MCF 10A (cell line): ENCODE data around the gene TBC1D10B. TPM values are rescaled to one million over a fixed set of nuclear protein-coding genes. Genes with fewer than 3 reads are reported as not detected.

Experiments used
- BruUV-seq: library from RNA; stranded (reverse); fragments of 400-500 nt; replicated peaks from 2 replicates; lab custom pipeline; 2021; lab: Mats Ljungman, UMichigan
- CTCF ChIA-PET: fragments of 300-600 bp; sonication (Branson Sonifier 250); formaldehyde crosslinking; extraction: SDS; loops from one replicate; lab custom pipeline; 2021; ENCODE audit warnings: antibody characterized with exemption, inconsistent platforms; lab: Yijun Ruan, JAX
- POLR2A ChIA-PET: fragments of 300-600, 350-650 bp; sonication (Branson Sonifier 250); formaldehyde crosslinking; extraction: SDS; loops from one replicate; lab custom pipeline; 2020; ENCODE audit warnings: antibody characterized with exemption, inconsistent platforms; lab: Yijun Ruan, JAX
- DNase-seq: peaks from one replicate; pipeline ENCODE4 v3.0.0-alpha.2; 2018; ENCODE audit not compliant: unreplicated experiment
- H3K27ac Mint-ChIP-seq: one replicate; pipeline ENCODE4 v1.8.0; 2022; ENCODE audit warnings: mild to moderate bottlenecking, low read depth, mixed read lengths; ENCODE audit not compliant: unreplicated experiment
- H3K27me3 Mint-ChIP-seq: one replicate; pipeline ENCODE4 v1.8.0; 2022; ENCODE audit warnings: mixed read lengths; ENCODE audit not compliant: insufficient read depth, unreplicated experiment
- H3K36me3 Mint-ChIP-seq: one replicate; pipeline ENCODE4 v1.8.0; 2022; ENCODE audit warnings: mild to moderate bottlenecking, moderate library complexity, mixed read lengths; ENCODE audit not compliant: insufficient read depth, unreplicated experiment
- H3K4me1 Mint-ChIP-seq: one replicate; pipeline ENCODE4 v1.8.0; 2022; ENCODE audit warnings: mixed read lengths; ENCODE audit not compliant: insufficient read depth, unreplicated experiment
- H3K4me3 Mint-ChIP-seq: one replicate; pipeline ENCODE4 v1.8.0; 2022; ENCODE audit warnings: mild to moderate bottlenecking, moderate library complexity, mixed read lengths; ENCODE audit not compliant: unreplicated experiment
- H3K9me3 Mint-ChIP-seq: one replicate; pipeline ENCODE4 v1.8.0; 2022; ENCODE audit warnings: mixed read lengths; ENCODE audit not compliant: unreplicated experiment
- CTCF ChIP-seq: fragments of 200-600 bp; IDR thresholded peaks from one replicate; pipeline ENCODE4 v1.8.0; 2022; ENCODE audit warnings: antibody characterized with exemption, mild to moderate bottlenecking; ENCODE audit not compliant: unreplicated experiment
- intact Hi-C: fragments of 100-400 bp; cut with micrococcal nuclease; formaldehyde crosslinking; loops from 2 replicates; pipeline ENCODE4 v1.14.1; 2022
- total RNA-seq: library from RNA; stranded (reverse); gene quantifications from 2 replicates; pipeline ENCODE4 v1.2.3, GENCODE V29; 2022

The TBC1D10B gene
- total RNA-seq, 1 experiment from 2014 or later: 48.0 TPM

DNA sequence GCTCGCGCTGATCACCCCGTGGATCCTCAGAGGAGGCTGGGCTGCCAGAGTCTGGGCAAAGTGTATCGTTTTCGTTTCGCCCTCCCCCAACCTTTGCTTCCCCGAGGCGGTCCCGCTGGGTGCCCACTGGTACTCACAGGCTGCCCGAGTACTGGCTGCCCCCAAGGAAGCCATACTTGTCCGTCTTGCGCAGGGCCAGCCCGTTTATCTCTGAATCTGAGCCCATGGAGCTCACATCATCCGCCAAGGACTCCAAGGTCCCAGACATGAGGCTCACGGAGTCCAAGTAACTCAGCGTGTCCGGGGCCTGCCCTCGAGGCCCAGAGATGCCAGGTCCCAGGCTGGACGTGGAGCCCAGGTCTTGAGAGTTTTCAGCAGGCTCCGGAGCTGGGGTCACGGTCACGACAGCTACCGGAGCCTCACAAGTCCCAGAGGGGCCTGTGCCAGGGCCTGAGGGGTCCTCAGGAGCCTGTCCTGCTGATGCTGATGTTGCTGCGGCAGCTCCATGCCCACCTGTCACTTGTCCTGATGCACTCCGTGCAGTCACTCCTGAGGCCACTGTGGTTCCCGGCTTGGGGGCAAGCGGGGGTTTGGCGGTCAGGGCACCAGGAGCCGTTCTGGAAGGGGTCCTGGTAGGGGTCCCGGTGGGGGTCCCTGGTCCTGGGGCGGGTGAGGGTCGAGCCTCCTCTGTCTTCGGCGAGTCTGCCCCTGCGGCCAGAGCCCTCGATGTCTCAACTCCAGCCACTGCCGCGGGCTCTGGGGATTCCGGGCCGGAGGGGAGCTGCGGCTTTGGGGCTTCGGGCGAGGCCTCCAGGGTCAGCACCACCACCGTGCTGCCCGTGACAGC, 980 bp downstream of the TBC1D10B start:
- no TSS peak for BruUV-seq
- intact Hi-C loops: loop anchor here (2.0 kb wide), 1 partner anchor 39 kb away; no protein-coding TSS in a partner anchor
- ChIA-PET CTCF (interaction anchor here (0.6 to 1.3 kb wide), 5 partner anchors 14 to 276 kb away, joined by 3 to 7 read pairs (median 4); partner anchors contain the start of genes CD2BP2 and ZNF48), POLR2A (interaction anchor here (0.7 to 9.6 kb wide), 11 partner anchors 8 to 1545 kb away, joined by 3 to 132 read pairs (median 3); partner anchors contain the start of genes CD2BP2, FBRS, PRR14 and ZNF771)
- H3K9me3 Mint-ChIP-seq: no peaks in the 10 kb centered on the region
- H3K27me3 Mint-ChIP-seq: no peaks in the 10 kb centered on the region
- H3K27ac Mint-ChIP-seq: peak overlapping the region; percentile 72
- peaks cover 14% of the 10 kb centered on the region for H3K36me3 Mint-ChIP-seq
- H3K4me3 Mint-ChIP-seq: peak overlapping the region; percentile 78
- TF ChIP-seq CTCF: no peak
- no peak for DNase-seq
- peaks cover 44% of the 10 kb centered on the region for H3K4me1 Mint-ChIP-seq

DNA sequence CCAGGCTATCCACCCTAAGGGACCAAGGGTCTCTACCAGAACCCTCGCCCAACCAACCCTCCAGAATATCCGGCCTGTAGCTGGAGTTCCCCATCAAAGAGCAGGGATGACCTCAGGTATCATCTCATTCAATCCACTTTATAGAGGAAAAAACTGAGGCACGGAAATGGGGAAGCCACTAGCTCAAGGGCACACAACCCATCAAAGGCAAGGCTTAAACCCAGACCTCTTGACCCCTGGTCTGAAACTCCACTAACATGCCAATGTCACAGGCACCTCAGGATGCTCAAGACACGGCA, 1.6 kb downstream of the TBC1D10B start:
- CTCF ChIA-PET: interaction anchor here (0.8 to 1.3 kb wide), 4 partner anchors 13 to 41 kb away, joined by 3 to 7 read pairs (median 4); partner anchors contain the start of genes CD2BP2 and ZNF48
- H3K4me3 Mint-ChIP-seq: peak overlapping the region; percentile 78
- no peak for TF ChIP-seq CTCF
- intact Hi-C loops: loop anchor here (2.0 kb wide), 1 partner anchor 40 kb away; no protein-coding TSS in a partner anchor
- peaks cover 44% of the 10 kb centered on the region for H3K4me1 Mint-ChIP-seq
- DNase-seq: no peak
- POLR2A ChIA-PET: interaction anchor here (0.9 to 9.6 kb wide), 6 partner anchors 9 to 290 kb away, joined by 3 to 132 read pairs (median 12); partner anchors contain the start of genes CD2BP2, FBRS, PRR14 and ZNF771
- H3K36me3 Mint-ChIP-seq: peaks cover 20% of the 10 kb centered on the region
- H3K27me3 Mint-ChIP-seq: no peaks in the 10 kb centered on the region
- no TSS peak for BruUV-seq
- H3K9me3 Mint-ChIP-seq: no peaks in the 10 kb centered on the region
- peak overlapping the region; percentile 72 for H3K27ac Mint-ChIP-seq

GRCh38 chr16:30368122-30368791, 2.0 kb downstream of the TBC1D10B start:
- peak overlapping the region; percentile 78 for H3K4me3 Mint-ChIP-seq
- no peak for TF ChIP-seq CTCF
- POLR2A ChIA-PET: interaction anchor here (1.0 to 9.6 kb wide), 5 partner anchors 9 to 41 kb away, joined by 6 to 132 read pairs (median 15); partner anchors contain the start of genes CD2BP2 and ZNF771
- BruUV-seq: TSS peak; percentile 12
- CTCF ChIA-PET: interaction anchor here (0.8 to 1.3 kb wide), 3 partner anchors 13 to 27 kb away, joined by 3 to 7 read pairs (median 4); partner anchors contain the start of genes CD2BP2 and ZNF48
- H3K9me3 Mint-ChIP-seq: no peaks in the 10 kb centered on the region
- intact Hi-C loops: loop anchor here (2.0 kb wide), 1 partner anchor 41 kb away; no protein-coding TSS in a partner anchor
- no peaks in the 10 kb centered on the region for H3K27me3 Mint-ChIP-seq
- peak; percentile 62 for DNase-seq
- peaks cover 46% of the 10 kb centered on the region for H3K4me1 Mint-ChIP-seq
- peak overlapping the region; percentile 72 for H3K27ac Mint-ChIP-seq
- H3K36me3 Mint-ChIP-seq: peaks cover 20% of the 10 kb centered on the region
